ENCODE data around the gene MYL12A. TPM values are rescaled to one million over a fixed set of nuclear protein-coding genes. Genes with fewer than 3 reads are reported as not detected.

Gene MYL12A
- total and polyA plus RNA-seq, 2 donors (not counting 3 experiments of a cell fraction or from before 2014, with no cell fraction given) = 597 to 796 TPM

- Histone ChIP-seq H3K4me2 (ENCODE audit: insufficient read depth, low read length) (no peak overlapping the region), H3K27ac (ENCODE audit: insufficient read depth, low read depth, low read length) (no peak overlapping the region), H3K27me3 (ENCODE audit: control insufficient read depth in 2 of 2, insufficient read depth in 2 of 2, low read length in 2 of 2) (peaks cover 4 to 10% of the 10 kb centered on the region in 2 experiments), H3K36me3 (ENCODE audit: control insufficient read depth in 2 of 2, extremely low read depth in 1 of 2, insufficient read depth in 2 of 2, low read length in 2 of 2) (no peaks in the 10 kb centered on the region), H3K79me2 (ENCODE audit: control insufficient read depth, insufficient read depth, low read length) (no peaks in the 10 kb centered on the region), H2AFZ (ENCODE audit: low read depth, low read length) (no peak overlapping the region), H3K4me3 (replicated peaks in 1 of 3; ENCODE audit: insufficient read depth in 1 of 3, low read depth in 1 of 3, low read length in 3 of 3) (no peak overlapping the region), H3K9ac (replicated peaks; ENCODE audit: extremely low read depth, insufficient read depth, low read length) (no peak overlapping the region), H3K9me3 (replicated peaks; ENCODE audit: control insufficient read depth, insufficient read depth, low read length) (no peaks in the 10 kb centered on the region), H3K9me1 (replicated peaks; ENCODE audit: control insufficient read depth, extremely low read depth, insufficient read depth, low read length) (no peaks in the 10 kb centered on the region), H3K4me1 (ENCODE audit: control insufficient read depth, extremely low read depth, insufficient read depth, low read length) (no peaks in the 10 kb centered on the region), H4K20me1 (replicated peaks; ENCODE audit: control insufficient read depth, extremely low read depth, insufficient read depth, low read length) (no peaks in the 10 kb centered on the region)
- DNase-seq (ENCODE audit: low read depth, low spot score) (no peak), FAIRE-seq (no peak)
- dilution Hi-C loops (cut with MboI; ENCODE audit: extremely low pct_ligation_motif_present, low sequenced_read_pairs) = no loop called here
- intact Hi-C loops (cut with micrococcal nuclease) = no loop called here
- CTCF ChIA-PET = interaction anchor here (1.5 kb wide), 1 partner anchor 10 kb away, joined by 3 read pairs; no protein-coding TSS in a partner anchor
- BruUV-seq (replicated peaks) = no TSS peak
- TF ChIP-seq MYC (IDR thresholded peaks at IDR 0.05; ENCODE audit: low read depth, low read length) (no peak), POLR2A (IDR thresholded peaks at IDR 0.05; ENCODE audit: low read depth, low read length) (no peak), GATA2 (IDR thresholded peaks at IDR 0.05; ENCODE audit: insufficient read depth, insufficient read length, low read depth, low read length) (no peak), CTCF (IDR thresholded peaks at IDR 0.05; ENCODE audit: extremely low read depth in 1 of 2, insufficient read depth in 1 of 2, low read depth in 1 of 2, low read length in 2 of 2) (no peak), MAX (IDR thresholded peaks at IDR 0.05; ENCODE audit: insufficient read depth, insufficient read length) (no peak), FOS (IDR thresholded peaks at IDR 0.05; ENCODE audit: borderline replicate concordance, insufficient read depth, low read length) (no peak), JUN (IDR thresholded peaks at IDR 0.05; ENCODE audit: borderline replicate concordance, insufficient read depth, insufficient read length, low read depth) (no peak), POLR2AphosphoS5 (IDR thresholded peaks at IDR 0.05; ENCODE audit: insufficient read depth, low read depth, low read length) (no peak), EZH2 (IDR thresholded peaks at IDR 0.05; ENCODE audit: borderline replicate concordance, low read depth, low read length, severe bottlenecking) (no peak)
- POLR2A ChIA-PET = no interaction called here
These were observed 36.2 kb upstream of the MYL12A start for GRCh38 chr18:3211236-3211992.
